A549 (cell line): ENCODE measurements around the gene SUOX.

ENCODE experiments used
- CTCF ChIP-seq: fragments of >200 bp; sonication (Bioruptor Twin); formaldehyde crosslinking; IDR thresholded peaks from 3 replicates; pipeline ENCODE4 v1.5.1; 2016
- ELK1 ChIP-seq: fragments of 150-350 bp; IDR thresholded peaks from 2 replicates; pipeline ENCODE4 v1.6.1; 2014; ENCODE audit warnings: low read depth, mild to moderate bottlenecking, low read length
- HOXB13 ChIP-seq: fragments of 250-450 bp; sonication (Bioruptor Pico); IDR thresholded peaks from 2 replicates; pipeline ENCODE4 v1.5.0; 2020; ENCODE audit warnings: low read depth, mild to moderate bottlenecking, moderate library complexity
- JUNB ChIP-seq: fragments of >200 bp; sonication (Bioruptor Twin); formaldehyde crosslinking; IDR thresholded peaks from 2 replicates; pipeline ENCODE4 v1.6.1; 2016
- MAFK ChIP-seq: fragments of 450-650 bp; IDR thresholded peaks from 2 replicates; pipeline ENCODE4 v1.6.1; 2014; ENCODE audit not compliant: partially characterized antibody
- MAX ChIP-seq: IDR thresholded peaks from 2 replicates; pipeline ENCODE4 v1.6.1; 2012
- PHF8 ChIP-seq: fragments of 200-600 bp; sonication (generic); IDR thresholded peaks from 2 replicates; pipeline ENCODE4 v1.6.1; 2016; ENCODE audit warnings: low read depth, mild to moderate bottlenecking, antibody characterized with exemption, moderate library complexity, borderline replicate concordance
- POLR2A ChIP-seq: IDR thresholded peaks from 2 replicates; pipeline ENCODE4 v1.6.1; 2012; ENCODE audit warnings: mild to moderate bottlenecking, low read length
- REST ChIP-seq: fragments of 200-600 bp; sonication (generic); IDR thresholded peaks from 2 replicates; pipeline ENCODE4 v1.6.1; 2016; ENCODE audit warnings: antibody characterized with exemption, mild to moderate bottlenecking, moderate library complexity
- ZFP36 ChIP-seq: fragments of 450-650 bp; IDR thresholded peaks from 2 replicates; pipeline ENCODE4 v1.6.1; 2014; ENCODE audit warnings: borderline replicate concordance; ENCODE audit not compliant: partially characterized antibody

GRCh38 chr12:56021889-56022497, 24.9 kb downstream of the SUOX start:
- TF ChIP-seq CTCF, result no peak
- no peak for TF ChIP-seq POLR2A
- no peak for TF ChIP-seq ZFP36
- no peak for TF ChIP-seq MAX
- no peak for TF ChIP-seq REST
- TF ChIP-seq HOXB13 (CRISPR knock-in tag), result no peak
- no peak for TF ChIP-seq ELK1
- TF ChIP-seq JUNB, result no peak
- TF ChIP-seq PHF8, result no peak
- TF ChIP-seq MAFK, result no peak
